GM21786 (cell line): ENCODE measurements around the gene NOTCH3.
A peak's percentile ranks its signal among the peaks of the same experiment; 100 is the strongest.

ENCODE experiments used
- ATAC-seq: cut with Tn5 transposase; IDR thresholded peaks from one replicate; pipeline ENCODE4 v1.9.1; 2021; ENCODE audit not compliant: unreplicated experiment

Gene NOTCH3

DNA sequence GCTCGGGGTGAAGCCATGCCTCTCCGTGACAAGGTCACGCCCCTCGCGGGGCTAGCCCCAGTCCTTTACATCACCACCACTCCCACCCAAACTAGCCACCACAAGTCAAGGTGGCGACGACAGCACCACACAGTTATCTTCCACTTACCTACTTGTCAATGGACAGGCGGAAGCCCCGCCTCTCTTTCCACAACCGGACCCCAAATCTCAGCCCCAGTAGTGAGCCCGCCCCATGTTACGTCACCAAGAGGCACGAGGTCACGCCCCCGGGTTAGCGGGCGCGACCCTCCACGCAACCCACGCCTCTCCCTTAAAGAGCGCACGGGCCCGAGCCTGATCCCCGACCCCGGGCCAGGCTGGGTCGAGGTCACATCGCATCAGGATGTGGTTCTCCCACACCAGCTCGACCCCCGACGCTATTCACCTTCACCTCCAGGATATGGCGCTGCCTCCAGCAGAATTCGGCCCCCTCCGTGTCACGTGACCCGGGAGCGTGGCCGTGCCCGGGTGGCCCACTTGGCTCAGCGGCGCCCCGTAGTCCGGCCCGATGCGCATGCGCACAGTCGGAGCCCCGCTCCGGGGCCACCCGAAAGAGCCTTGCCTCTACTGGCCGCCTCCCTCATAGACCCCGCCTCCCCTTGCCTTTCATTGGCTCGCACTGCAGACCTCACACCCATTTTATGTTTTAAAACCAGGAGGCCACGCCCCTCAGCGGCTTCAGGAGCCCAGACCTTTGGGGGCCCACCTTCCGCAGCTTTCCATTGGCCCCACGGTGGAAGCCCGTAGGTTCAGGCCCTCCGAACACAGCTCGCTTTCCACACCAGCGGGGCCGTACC lies 75.3 kb downstream of the NOTCH3 start:
- ATAC-seq: peak; percentile 82

DNA sequence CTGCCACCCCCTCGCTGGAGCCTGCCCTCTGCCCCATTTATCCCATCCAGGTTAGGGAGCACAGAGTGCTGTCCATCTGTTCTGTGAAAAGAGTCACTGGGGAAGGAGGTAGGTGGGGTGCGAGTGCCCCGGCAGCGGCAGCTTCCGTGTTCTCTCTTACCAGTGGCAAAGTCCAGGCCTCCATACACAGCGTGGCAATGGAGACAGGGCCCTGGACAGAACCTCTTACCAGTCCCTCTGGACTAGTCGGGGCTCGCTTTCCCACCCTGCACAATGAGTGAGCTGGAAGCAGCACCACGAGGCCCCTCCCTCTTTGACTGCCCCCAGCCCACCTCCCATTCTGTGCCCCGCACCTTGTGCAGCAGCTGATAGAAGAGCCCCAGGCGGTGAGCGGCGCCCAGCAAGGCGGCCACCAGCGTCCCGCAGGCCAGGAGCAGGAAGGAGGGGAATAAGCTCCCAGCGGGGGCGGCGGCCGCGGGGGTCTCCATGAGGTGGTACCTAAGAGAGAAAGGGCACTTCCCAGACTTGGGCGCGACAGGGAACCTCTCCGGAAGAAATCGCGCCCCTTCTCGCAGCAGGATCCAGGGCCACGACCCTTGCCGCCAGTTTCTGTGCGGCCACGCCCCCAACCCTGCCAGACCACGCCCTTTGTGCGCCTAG lies 76.1 kb downstream of the NOTCH3 start:
- ATAC-seq: no peak

DNA sequence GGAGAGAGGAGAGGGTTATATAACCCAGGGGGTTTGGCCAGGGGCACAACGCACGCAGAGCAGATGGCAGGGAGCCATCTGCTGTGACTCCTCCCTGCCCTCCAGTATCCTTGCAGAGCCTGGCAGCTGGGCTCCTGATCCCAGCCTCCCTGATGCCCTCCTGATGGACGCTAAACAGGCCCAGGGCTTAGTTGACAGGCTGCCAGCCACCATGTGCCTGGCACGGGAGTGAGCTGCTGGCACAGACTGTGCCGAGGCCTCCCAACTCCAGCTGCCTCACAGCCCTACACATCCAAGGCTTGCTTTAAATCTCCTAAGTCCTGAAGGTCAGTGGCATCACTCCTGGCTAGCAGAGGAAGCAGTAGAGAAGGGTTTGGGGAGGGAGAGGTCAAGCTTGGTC lies 76.9 kb downstream of the NOTCH3 start:
- ATAC-seq: no peak

DNA sequence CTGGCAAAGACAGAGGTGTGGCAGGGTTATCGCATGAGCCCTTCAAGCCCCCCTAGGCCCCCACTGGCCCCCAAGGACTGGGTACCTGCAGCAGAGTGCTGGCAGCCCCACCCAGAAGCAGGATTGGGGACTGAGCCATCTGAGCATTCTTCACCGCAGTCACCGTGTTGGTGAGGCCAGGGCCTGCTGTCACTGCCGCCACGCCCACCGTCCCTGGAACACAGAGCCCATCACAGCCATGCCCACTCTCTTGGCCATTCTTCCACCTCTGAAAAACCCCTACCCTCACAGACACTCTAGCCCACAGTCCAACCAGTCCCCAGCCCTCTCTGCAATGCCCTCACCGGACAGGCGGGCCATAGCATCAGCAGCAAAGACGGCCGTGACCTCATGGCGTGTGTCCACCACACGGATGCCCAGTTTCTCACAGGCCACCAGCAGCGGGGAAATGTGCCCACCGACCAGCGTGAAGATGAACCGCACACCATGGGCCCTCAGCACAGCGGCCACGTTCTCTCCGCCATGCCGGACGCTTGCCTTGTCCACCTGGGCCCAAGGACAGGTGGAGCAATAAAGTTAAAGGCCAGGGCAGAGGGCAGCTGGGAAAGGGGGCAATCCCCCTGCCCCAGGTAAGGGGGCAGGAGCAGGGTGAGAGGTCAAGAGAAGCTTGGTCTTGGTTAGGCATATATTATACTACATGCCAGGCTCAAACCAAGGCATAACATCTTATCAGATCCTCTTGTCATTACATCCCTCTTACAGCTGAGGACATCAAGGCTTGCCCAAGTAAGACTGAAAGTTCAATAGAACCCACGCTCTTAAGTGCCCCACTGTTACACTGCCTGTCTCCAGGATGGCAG lies 77.5 kb downstream of the NOTCH3 start:
- ATAC-seq: no peak

DNA sequence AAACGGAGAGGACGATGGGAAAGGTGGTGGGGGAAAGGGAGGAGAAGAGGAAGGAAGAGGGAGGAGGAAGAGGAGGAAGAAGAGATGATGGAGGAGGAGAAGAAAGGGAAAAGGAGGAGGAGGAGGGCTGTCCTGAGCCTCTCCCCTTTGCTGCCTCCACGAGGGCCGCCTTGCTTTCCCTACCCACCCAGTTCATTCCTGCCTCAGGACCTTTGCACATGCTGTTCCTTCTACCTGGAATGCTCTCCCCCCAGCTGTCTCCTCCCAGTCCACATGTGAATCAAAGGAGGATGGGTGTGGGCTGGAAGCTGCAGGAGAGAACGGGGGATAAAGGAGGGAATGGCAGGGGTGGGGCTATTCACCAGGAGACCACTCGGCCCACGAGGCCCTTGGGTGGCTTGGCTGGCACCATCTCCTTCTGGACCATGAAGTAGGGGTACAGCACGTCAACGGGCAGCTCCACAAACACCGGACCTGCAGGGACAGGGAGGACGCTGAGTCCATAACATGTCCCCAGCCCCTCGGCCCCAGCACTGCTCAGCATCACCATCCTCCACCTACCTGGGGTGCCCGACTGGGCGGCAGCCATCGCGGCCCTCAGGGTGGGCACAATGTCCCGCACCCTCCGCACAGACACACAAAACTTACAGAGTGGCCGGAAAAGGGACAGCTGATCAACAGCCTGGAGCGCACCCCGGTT lies 78.3 kb downstream of the NOTCH3 start:
- no peak for ATAC-seq

DNA sequence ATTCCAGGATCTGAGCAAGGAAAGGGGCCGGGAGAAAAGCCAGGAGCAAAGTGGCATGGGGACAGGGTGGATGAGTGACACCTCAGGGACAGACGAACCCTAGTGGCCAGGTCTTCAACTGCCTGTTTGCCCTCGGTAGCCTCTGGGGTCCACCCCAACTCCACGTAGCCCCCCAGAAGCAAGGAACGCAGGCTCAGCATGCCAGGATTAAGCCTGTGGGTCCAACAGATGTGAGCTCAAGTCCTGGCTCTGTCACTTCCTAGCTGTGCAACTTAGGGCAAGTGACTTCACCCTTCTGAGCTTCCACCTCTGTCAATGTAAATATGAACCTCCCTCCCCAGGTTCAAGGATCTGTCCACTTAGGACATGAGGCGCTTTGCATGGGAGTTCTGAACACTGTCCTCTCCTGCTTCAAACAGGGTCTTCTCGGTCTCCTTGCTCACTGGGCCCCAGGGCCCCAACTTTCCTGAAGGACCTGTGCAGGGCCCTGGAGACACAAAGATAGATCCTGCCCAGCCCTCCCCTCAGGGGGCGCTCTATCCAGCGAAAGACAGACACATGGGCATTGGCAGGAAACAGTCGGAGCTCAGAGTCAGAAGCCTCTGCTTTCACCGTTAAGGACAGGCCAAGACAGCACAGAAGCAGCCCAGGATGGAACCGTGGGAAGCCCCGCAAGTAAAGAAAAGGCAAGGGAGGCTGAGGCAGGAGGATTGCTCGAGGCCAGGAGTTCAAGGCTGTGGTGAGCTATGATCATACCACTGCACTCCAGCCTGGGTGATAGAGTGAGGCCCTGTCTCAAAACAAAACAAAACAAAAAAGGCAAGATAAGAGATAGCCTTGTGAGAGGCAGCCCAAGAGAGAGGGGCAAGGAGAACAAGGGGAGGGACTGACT lies 80.4 kb downstream of the NOTCH3 start:
- ATAC-seq: no peak

DNA sequence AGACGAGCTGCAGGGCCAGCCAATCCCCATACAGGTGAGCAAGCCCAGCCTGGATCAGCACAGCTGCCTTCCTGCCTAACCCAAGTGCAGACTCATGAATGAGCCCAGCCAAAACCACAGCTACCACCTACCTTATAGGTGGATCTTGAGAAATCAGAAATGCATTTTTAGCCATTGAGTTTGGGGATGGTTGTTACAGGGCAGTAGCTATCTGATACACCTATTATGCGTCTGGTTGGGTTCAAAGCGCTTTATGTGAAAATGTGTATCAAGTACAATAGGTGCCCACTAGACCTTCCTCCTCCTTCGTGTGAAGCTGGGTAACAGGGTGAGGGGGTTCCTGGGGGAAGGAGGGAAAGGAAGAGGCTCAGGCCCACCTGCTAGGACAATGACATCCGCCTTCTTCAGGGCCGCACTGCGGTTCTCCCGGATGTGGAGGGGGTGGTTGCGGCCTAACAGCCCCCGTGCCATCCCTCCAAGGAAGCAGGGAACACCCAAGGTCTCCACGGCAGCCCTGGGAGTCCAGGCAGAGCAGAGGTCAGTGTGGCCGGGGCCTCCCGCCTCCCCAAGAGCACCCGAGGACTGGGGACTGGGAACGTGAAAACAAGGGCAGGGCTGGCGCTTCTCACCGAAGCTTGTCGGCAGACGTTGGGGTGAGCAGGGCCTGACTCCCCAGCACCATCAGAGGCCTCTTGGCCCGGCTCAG lies 81.9 kb downstream of the NOTCH3 start:
- ATAC-seq: no peak

DNA sequence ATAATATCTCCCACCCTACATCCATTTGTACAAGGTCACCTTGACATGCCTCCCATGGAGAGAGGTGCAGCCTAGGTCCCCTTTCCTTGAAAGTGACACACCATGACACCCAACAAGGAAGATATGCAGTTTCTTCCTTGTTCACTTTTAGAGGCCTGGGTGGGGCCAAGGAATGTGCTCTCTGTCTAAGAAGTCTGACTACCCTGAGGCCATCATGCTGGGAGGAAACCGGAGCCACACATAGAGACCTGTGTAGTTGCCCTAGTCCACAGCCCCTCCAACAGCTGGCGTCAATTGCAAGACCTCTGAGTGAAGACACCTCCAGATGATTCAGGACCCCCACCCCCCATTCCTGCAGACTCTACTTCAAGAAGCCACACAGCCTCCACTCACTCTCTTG lies 82.5 kb downstream of the NOTCH3 start:
- ATAC-seq: no peak

DNA sequence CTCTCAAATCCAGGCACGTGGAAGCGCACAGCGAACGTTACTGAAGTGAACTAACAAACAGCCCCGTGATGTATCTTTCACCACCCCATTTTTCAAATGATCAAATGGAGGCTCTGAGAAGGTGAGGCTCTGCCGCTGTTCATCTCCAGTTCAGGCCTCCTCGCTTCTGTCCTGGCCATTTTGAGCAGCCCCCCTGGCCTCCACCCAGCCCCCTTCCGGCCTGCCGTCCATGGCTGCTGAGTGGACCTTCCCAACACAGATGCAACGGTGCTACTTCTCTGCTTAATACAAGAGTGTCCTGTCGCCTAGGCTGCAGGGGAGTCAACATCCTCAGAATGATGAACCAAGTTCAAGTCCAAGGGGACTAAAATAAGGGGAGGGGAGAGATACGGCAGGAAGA lies 83.9 kb downstream of the NOTCH3 start:
- ATAC-seq: no peak

DNA sequence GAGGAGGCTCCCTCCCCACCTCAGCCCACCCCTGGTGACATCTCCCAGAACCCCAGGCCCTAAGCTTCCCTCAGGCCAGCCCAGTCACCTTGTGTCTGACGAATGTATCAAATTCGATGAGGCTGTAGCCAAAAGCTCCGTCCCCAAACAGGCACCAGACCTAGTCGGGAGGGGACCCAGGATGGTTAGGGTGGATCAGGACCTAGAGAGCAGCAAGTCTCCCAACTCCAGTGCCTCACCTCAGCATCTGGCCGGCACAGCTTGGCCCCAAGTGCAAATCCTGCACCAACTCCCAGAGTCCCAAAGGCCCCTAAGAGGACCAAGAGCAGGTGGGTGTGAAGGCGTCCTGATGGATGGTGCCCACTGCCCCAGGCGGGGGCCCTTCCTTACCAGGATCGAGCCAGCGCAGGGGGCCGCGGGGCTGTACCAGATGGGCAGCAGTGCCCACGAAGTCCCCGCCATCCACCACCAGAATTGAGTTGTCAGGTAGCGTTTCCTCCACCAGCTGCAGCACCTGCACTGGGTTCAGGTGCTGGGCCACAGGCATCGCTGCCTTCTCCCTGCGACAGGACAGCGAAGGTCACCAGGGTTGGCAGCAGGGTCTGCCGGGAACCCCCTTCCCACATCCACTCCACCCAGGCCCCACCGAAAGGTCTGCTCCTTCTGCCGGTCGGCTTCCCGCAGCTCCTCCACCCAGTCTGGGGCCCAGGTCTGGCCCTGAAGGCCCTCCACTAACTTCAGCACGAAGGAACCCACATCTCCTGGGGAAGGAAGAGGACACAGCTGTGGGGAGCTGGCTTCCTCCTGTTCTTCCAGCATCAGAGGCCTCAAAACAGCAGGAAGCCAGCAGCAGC lies 84.8 kb downstream of the NOTCH3 start:
- ATAC-seq: no peak

DNA sequence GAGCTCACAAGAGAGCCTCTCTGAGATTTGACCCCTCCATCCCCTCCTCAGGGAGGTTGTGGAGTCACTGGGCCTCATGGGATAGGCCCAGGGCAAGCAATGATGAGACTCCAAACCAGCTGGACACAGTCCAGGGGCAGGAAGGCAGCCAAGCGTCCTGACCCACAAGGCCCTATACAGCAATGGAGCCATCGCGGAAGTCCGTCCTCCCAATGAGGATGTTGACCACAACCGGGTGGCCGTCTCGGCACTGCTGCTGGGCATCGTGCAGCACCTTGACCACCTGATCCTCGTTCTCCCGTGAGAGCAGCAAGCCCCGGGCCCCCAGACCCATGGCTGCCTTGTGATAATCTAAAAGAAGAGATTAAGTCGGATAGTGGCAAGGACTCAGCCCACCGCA lies 85.7 kb downstream of the NOTCH3 start:
- ATAC-seq: no peak

DNA sequence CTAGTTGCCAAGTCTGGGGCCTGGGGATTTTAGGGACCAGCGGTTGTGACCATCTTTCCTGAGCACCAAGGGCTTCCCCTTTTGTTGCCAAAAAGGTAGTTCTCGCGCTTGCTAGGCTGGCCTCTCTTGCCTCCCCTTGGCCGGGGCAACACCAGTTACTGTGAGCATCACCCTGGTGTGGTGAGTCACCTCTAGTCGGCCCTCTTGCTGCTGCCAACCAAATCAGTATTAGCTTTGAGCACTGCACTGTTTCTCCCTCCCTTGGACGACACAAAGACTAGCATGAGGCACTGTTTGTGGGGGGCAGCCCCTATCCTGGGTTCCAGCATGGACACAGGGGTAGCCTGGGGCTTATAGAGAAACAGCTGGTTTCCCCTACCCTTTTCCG lies 86.6 kb downstream of the NOTCH3 start:
- ATAC-seq: no peak

DNA sequence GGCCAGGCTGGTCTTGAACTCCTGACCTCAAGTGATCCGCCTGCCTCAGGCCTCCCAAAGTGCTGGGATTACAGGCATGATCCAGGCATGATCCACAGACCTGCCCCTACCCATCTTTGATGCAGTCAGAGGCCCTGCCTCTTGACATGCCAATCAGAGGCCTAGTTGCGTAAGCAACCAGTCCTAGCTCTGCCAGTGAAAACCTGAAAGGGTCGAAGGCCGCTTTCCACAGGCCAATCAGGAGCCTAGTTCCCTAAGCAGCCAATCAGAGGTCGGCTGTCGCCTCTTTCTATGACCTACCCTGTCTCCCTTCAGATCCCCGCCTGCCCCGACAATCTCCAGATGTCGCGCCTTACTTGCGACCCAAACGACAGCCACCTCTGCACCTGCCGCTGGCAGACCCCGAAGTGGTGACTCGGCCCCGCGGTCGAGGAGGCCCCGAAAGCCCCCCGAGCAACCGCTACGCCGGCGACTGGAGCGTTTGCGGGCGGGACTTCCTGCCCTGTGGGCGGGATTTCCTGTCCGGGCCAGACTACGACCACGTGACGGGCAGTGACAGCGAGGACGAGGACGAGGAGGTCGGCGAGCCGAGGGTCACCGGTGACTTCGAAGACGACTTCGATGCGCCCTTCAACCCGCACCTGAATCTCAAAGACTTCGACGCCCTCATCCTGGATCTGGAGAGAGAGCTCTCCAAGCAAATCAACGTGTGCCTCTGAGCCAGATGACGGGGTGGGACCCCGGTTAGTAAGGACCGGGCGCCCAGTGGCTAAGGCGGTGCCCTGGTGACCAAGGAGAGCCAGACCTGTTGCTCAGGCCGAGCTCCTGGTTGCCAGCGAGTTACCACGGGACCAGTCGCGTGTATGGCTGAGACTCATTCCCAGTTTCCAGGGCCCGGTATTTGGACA lies 87.3 kb downstream of the NOTCH3 start:
- ATAC-seq: no peak

DNA sequence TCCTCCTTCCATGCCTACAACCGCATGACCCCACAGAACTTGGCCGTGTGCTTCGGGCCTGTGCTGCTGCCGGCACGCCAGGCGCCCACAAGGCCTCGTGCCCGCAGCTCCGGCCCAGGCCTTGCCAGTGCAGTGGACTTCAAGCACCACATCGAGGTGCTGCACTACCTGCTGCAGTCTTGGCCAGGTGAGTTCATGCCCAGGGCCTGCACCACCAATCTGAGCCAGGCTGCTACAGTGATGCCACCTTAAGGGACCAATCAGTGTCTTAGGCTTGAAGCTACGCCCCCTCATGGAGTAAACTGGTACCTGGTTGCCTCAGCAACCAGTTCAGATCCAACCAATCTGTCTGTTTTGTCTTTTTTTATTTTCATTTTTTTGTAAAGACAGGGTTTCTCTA lies 88.4 kb downstream of the NOTCH3 start:
- no peak for ATAC-seq

DNA sequence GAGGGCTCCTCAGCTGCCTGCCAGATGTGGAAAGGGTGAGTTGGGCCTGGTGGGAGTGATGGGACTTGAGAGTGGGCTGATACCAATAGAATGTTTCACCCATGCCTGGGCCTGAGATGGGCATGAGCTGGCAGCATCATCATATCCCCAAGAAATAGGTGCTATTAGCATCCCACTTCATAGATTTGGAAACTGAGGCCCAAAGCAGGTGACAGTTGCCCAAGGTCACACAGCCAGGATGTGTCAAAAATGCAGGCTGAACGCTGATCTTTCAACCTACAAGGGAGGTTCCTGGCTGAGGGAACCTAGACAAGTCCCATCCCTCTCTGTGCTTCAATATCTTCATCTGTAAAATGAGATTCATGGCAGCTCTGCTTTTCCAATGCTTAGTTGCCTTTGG lies 89.0 kb downstream of the NOTCH3 start:
- ATAC-seq: no peak

DNA sequence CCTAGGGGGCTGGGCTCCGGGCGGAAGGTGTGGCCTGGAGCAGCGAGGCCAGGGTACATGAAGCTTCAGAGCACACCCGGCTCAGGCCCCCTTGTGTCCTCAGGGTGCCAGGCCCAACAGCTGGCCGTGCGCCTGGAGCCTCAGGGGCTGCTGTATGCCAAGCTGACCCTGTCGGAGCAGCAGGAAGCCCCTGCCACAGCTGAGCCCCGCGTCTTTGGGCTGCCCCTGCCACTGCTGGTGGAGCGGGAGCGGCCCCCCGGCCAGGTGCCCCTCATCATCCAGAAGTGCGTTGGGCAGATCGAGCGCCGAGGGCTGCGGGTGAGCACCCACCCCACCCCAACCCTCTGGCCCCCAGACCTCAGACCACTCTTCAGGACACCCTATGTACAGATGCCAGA lies 90.4 kb downstream of the NOTCH3 start:
- ATAC-seq: no peak

DNA sequence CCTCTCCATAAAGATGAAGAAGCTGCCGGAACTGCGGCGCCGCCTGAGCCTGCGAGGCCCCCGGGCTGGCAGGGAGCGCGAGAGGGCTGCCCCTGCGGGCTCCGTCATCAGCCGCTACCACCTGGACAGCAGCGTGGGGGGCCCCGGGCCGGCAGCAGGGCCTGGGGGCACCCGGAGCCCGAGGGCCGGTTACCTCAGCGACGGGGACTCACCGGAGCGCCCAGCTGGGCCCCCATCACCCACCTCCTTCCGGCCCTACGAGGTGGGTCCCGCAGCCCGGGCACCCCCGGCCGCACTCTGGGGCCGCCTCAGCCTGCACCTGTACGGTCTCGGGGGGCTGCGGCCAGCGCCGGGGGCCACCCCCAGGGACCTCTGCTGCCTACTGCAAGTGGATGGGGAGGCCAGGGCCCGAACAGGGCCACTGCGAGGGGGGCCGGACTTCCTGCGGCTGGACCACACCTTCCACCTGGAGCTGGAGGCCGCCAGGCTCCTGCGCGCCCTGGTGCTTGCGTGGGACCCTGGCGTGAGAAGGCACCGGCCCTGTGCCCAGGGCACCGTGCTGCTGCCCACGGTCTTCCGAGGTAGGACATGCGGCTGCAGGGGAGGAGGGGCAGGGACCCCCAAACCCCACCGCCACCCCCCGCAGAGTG lies 90.9 kb downstream of the NOTCH3 start:
- no peak for ATAC-seq
